HFF-Myc (cell line): ENCODE data around the gene SVIL.
A peak's percentile ranks its signal among the peaks of the same experiment; 100 is the strongest.

Experiments
- DNase-seq: peaks from one replicate; pipeline ENCODE4 v3.0.0-alpha.2; 2011; ENCODE audit warnings: low read depth; ENCODE audit errors: extremely low read depth
- H3K4me3 ChIP-seq: replicated peaks from 2 replicates; pipeline ENCODE4 v1.5.1; 2011; ENCODE audit warnings: low read depth, mild to moderate bottlenecking, control low read depth, low read length
- TF ChIP-seq, protein P1 (sequence below): IDR thresholded peaks from 2 replicates; pipeline ENCODE4 v1.5.1; 2012; ENCODE audit warnings: mild to moderate bottlenecking, low read depth, low read length, control low read depth; ENCODE audit errors: missing control alignments

The SVIL gene, protein sequence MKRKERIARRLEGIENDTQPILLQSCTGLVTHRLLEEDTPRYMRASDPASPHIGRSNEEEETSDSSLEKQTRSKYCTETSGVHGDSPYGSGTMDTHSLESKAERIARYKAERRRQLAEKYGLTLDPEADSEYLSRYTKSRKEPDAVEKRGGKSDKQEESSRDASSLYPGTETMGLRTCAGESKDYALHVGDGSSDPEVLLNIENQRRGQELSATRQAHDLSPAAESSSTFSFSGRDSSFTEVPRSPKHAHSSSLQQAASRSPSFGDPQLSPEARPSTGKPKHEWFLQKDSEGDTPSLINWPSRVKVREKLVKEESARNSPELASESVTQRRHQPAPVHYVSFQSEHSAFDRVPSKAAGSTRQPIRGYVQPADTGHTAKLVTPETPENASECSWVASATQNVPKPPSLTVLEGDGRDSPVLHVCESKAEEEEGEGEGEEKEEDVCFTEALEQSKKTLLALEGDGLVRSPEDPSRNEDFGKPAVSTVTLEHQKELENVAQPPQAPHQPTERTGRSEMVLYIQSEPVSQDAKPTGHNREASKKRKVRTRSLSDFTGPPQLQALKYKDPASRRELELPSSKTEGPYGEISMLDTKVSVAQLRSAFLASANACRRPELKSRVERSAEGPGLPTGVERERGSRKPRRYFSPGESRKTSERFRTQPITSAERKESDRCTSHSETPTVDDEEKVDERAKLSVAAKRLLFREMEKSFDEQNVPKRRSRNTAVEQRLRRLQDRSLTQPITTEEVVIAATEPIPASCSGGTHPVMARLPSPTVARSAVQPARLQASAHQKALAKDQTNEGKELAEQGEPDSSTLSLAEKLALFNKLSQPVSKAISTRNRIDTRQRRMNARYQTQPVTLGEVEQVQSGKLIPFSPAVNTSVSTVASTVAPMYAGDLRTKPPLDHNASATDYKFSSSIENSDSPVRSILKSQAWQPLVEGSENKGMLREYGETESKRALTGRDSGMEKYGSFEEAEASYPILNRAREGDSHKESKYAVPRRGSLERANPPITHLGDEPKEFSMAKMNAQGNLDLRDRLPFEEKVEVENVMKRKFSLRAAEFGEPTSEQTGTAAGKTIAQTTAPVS (N-terminal part only)

DNA sequence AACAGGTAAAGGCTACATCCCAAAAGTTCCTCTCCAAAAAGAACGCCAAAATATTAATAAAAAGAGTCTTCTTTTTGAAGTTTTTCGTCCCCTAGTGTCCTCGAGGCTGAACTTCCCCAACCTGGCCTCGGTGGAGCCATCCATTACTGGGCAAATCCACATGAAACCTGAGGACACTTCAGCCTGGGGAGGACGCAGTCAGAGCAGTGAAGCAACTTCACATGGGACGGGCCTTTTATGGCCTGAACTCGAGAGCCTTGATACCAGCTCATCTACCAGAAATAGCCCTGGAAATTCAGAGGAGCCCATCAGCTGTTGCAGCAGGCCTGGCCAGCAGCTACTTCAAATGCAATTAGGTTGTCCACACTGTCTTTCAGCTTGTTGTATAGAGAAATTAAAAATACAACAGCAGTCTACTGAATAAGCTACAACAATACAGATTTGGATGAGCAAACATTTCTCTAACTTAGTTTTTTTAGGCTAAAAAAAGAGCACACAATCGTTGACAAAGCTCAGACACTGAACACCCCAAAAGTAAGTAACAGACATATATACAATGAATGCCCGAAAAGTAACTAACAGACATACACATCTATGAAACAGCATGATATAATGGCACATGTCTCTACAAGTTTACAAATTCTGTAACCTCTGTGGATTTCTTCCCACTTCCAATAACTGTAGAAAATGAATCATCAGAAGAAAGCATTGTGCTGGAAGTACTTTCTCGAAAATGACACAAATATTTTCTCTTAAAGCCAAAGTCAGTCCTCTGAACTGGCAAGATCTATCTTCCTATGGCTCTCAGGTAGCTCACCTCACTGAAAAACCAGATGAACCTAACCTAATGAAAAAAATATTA, at the start of gene SVIL:
TSS of gene SVIL (minus strand) at position 208 of the 862 bp plus-strand sequence. CDS start 79,913 bp downstream, outside the sequence.
- TF ChIP-seq, protein P1, sequence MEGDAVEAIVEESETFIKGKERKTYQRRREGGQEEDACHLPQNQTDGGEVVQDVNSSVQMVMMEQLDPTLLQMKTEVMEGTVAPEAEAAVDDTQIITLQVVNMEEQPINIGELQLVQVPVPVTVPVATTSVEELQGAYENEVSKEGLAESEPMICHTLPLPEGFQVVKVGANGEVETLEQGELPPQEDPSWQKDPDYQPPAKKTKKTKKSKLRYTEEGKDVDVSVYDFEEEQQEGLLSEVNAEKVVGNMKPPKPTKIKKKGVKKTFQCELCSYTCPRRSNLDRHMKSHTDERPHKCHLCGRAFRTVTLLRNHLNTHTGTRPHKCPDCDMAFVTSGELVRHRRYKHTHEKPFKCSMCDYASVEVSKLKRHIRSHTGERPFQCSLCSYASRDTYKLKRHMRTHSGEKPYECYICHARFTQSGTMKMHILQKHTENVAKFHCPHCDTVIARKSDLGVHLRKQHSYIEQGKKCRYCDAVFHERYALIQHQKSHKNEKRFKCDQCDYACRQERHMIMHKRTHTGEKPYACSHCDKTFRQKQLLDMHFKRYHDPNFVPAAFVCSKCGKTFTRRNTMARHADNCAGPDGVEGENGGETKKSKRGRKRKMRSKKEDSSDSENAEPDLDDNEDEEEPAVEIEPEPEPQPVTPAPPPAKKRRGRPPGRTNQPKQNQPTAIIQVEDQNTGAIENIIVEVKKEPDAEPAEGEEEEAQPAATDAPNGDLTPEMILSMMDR: no peak
- no peak within 1 kb of the TSS for H3K4me3 ChIP-seq
- peak; percentile 52 for DNase-seq

DNA sequence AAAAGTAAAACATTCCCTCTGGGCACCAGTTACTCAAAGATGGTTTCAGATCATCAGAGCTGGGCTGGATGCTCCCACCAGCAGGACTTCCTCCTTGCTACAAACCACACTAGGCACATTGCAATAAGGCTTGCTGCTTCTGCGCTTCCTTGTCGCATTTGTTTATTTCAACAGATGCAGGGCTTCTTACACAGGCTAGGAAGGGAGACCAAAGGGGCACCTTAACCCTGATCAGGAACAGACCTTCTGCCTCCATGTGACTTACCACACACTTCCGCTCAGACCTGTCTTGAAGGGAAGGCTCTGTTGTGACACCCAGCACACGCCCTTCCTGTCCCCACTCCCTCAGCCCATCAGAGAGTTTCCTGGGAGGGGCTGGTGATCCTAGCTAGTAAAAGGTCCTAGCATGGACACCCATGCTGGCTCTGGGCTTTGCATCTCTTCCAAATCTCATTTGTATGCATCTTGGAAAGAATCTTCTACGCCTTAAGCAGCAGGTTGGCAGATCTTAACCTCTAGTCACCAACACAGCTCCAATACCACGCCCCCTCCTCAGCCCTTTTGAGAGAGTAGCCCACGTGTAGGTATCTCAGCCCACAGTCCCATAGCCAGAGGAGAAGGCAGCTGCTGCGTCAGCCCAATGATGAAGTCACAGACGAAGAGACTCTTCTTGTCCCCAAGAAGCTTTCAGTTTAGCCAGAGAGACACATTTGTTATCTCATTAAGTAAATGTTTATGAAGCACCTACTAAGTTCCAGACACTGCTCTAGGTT, 47.1 kb upstream of the SVIL start:
- no peak for DNase-seq
- TF ChIP-seq, protein P1: no peak
- no peak overlapping the region for H3K4me3 ChIP-seq

DNA sequence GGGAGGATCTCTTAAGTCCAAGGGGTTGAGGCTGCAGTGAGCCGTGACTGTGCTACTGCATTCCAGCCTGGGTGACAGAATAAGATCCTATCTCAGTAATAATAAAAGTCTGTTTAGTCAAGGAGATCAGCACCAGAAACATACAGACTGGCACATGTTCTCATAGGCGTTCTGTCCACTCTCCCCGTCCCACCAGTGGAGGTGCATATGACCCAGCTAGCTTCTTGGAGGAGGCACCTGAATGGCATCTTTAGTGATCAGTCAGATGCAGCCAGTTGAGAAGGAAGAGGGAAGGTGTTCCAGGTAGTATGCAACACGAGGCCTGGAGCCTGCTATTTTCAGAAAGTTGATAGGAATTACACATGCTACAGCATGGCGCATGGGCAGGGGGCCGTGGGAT, 45.3 kb upstream of the SVIL start:
- no peak overlapping the region for H3K4me3 ChIP-seq
- no peak for DNase-seq
- TF ChIP-seq, protein P1: no peak

DNA sequence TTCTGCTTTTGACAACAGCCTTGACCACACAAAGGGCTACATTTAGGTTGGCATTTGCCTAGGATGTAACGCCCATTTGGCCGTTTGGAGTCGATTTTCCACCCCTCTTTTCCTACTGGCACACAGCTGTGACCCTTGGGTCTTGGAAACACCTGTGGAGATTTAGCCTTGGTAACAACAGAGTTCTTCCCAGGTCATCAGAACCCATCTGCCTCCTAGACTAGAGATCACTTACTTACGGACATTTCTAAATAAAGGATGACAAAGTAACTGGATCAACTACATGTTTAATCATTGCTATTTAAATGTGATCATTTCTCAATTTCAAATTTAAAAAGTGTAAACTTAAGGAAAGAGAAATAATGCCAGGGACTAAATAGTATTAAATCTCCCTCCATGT, 42.0 kb upstream of the SVIL start:
- no peak for DNase-seq
- TF ChIP-seq, protein P1: no peak
- H3K4me3 ChIP-seq: no peak overlapping the region

DNA sequence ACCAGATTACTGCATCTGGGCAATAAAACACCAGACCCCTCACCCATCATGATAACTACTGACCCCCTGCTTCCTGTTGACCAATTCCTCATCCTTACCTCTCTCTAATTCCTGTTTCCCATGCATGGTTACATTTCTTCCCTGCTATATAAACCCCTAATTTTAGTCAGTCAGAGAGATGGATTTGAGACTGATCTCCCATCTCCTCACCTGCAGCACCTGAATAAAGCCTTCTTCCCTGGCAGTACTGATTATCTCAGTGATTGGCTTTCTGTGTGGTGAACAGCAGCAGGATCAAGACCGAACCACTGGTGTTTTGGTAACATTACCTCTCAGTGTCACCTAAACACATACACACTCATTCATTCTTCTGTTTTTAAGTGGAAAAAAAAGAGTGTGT, 41.2 kb upstream of the SVIL start:
- TF ChIP-seq, protein P1: no peak

More for the DNA sequence above, 41.2 kb upstream of the SVIL start:
- no peak overlapping the region for H3K4me3 ChIP-seq
- DNase-seq: no peak
